ENCODE measurements around the gene ADRA2A.

Gene ADRA2A

DNA sequence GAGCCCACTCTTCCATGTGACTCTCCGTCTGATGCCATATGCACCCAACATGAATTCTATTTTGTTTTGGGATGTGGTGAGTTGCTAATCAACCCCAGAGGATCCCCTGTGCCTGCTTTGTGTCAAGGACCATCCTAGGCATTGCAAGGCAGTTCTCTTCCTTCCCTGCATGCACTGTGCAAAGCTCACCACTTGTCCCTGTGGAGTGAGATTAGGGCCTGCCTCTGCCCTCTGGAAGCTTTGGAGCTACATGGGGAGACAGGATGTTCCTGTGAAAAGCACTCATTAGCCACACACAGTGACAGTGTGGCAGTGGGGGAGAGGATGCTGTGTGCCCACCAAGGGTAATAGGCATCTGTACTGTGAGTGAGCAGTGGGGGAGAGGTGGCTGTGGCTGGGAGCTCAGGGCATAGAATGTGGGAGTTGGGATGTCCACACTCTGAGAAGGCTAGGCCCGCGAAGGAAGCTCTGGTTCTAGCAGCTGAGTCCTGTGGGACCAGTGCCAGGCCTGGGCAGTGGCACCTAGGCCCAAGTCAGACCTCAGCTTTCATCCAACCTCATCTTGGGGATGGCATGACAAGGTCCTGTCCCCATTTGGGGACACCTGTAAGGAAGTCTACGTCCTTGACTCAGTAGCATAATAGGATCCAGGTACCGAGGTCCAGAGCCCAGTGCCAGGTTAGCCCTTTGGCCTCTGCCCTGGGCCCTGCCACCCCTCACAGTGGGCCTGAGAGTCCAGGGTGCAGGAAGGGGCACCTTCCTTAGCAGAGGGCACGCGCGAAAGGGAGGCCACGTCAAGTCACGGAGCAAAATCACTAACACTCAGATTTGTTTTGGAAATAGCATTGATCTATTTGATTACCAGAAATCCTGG is 6.6 kb downstream of the ADRA2A start:
- no peak for DNase-seq

GRCh38 chr10:111084366-111085255 is 7.8 kb downstream of the ADRA2A start:
- no peak for DNase-seq

GRCh38 chr10:111085690-111086353 is 9.0 kb downstream of the ADRA2A start:
- no peak for DNase-seq

DNA sequence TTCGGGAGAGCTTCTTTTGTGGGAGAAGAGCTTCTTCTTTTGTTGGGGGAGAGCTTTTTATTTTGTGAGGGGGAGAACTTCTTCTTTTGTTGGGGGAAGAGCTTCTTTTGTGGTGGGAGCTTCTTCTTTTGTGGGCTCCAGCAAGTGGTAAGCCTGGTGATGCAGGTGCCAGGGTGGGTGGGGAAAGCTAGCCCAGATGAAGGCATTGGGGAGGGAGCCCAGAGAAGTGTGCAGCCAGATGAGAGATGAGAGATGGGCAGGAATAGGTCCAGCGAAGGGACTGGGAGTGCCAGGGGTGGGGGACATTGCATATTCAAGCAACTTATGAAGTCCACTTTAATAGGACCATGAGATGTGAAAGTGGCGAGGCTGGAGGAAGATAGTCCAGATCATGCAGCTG is 9.7 kb downstream of the ADRA2A start:
- DNase-seq: no peak

- no peak for DNase-seq
These were observed 10.5 kb downstream of the ADRA2A start for GRCh38 chr10:111087331-111087756.

- DNase-seq: no peak
These were observed 11.2 kb downstream of the ADRA2A start for GRCh38 chr10:111087968-111088505.

DNA sequence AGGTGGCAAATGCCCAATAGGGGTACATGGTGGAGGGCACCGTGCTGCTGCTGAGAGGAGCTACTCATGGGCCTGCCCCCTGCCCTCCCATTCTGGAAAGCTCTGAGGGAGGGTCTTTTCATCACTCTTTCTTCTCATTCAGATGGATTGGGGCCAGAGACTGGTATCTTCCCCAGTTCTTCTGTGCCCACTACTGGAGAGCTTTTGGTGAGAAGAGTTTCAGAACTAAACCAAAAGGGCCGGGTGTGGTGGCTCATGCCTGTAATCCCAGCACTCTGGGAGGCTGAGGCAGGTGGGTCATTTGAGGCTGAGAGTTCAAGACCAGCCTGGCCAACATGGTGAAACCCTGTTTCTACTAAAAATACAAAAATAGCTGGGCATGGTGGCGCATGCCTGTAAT is 12.5 kb downstream of the ADRA2A start:
- DNase-seq: no peak

GRCh38 chr10:111091833-111092232 is 15.0 kb downstream of the ADRA2A start:
- no peak for DNase-seq

DNA sequence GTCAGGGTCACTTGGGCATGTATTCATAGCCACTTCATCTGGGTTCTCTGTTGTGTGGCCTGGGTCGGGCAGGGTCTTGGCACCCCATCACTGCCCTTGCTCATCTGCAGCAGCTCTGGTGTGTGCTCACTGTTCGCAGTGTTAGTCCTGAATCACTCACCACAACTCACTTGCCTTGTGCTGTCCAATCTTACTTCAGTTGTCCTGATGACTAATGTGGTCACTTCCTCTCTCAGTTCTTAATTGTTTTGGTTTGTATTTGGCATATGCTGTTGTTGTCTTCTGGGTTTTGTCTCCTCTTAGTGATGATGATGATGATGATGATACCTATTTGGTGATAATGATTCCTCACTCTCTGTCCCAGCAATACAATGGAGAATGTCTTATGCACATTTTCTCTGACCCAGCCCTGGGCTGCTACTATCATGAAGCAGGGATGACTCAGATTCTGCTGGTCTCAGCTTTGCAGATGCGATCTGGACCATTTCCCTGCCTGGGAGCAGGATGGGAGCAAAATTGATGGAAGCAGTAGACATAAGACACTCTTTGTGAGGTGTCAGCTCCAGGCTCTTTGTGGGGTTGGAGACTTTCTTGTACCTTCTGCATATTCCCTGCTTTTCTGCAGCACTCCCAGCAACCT is 17.0 kb downstream of the ADRA2A start:
- DNase-seq: no peak

- no peak for DNase-seq
These were observed 22.0 kb downstream of the ADRA2A start for GRCh38 chr10:111098679-111099437.

- DNase-seq: no peak
These were observed 23.4 kb downstream of the ADRA2A start for GRCh38 chr10:111100198-111100597.

DNA sequence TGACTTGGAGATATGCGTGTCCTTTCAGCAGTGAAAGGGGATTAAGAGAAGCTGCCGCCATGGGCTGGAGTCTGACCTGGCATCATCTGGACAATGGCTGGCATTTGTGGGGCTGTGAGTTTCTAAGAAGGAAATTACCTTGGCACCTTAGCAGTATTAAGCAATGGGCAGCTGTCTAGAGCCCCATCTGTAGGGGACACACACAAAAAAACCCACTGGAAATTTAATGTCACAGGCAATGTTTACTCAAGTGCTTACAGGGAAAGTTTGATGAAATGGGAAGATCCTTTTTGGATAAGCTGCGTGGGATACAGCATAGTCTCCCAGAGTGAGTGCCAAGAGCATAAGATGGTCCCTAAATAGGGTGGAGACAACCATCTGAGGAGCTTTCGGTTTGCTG is 25.0 kb downstream of the ADRA2A start:
- DNase-seq: no peak

DNA sequence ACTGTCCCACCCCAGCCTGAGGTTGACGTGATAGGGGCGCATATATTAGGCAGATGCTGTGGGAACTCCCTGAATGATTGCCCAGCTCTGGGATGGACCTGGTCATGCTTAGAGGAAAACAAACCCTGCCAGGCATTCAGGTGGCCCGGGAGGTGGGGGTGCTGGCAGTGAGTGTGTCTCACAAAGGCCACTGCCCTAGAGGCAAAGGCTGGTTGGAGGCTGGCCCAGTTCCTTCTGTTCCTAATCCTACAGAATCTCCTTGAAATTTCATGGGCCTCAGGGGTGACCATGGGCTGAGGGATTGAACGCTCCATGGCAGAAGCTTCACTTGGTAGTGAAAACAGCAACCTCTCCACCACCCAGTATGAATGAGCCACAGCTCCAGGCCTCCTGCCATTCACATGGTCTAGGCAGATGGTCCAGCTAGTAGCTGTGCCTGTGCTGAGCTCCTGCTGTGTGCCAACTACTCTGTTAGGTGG is 25.6 kb downstream of the ADRA2A start:
- DNase-seq: no peak

DNA sequence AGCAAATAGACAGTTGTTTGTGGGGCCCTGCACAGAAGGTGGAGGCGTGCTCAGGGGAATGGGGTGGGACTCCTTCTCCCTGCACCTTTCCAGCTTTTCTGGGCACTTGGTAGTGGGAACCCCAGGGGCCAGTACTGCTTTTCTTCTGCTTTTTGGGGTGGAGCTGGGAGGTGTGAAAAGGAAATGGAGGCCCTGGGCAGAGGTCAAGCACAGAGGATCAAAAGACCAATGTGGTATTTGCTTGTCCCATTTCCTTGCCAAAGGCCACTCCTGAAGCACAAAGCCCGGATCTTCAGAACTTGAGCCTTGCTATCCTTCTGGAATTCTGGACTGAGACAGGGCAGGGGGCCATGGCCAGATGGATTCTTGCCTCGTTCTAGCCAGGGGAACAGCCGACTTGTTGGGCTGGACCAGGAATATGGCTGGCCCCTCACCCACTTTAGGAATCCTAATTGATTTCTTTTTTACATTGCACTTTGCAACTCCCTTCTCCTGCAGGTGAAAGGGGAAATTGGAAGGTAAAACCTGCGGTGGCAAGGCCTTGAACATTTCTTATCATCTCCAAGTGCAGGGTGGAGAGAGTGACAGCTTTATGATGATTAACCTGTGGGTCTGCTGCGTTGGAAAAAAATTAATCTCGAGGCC is 26.5 kb downstream of the ADRA2A start:
- no peak for DNase-seq

DNA sequence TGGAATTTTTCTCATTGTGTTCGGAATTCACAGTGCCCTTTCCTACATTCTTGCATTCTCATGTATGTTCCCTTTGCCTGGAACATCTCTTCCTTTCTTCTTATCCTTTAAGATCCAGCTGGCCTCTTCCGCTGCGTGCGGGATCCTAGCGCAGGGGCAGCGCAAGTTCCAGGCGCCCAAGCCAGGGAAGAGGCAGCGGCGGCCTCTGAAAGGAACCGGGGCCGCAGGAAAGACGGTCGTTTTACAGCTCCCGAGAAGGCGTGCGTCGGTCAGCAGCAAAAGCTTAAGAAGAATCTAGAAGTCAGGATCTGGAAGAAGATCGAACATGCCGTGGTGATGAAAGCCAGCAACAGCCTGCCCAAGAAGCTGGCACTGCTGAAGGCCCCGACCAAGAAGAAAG is 28.0 kb downstream of the ADRA2A start:
- no peak for DNase-seq

DNA sequence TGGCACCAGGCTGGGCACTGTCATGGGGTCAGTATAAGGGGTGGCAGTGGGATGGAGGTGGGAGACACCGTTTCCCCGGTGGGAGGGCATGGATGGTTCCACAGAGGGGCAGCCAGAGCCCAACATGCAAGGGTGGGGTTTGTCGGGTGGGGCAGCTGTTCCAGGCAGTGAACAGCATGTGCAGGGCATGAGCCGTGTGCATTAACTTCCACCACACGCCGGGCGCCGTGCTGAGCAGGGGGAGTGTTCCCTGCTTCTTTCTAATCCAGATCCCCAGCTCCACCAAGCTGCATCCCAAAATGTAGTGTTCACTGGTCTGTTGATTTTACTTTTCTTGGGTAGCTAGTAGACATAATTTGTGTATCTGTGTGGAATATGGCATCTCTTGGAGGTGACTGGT is 29.3 kb downstream of the ADRA2A start:
- no peak for DNase-seq

GRCh38 chr10:111107023-111107422 is 30.2 kb downstream of the ADRA2A start:
- no peak for DNase-seq

DNA sequence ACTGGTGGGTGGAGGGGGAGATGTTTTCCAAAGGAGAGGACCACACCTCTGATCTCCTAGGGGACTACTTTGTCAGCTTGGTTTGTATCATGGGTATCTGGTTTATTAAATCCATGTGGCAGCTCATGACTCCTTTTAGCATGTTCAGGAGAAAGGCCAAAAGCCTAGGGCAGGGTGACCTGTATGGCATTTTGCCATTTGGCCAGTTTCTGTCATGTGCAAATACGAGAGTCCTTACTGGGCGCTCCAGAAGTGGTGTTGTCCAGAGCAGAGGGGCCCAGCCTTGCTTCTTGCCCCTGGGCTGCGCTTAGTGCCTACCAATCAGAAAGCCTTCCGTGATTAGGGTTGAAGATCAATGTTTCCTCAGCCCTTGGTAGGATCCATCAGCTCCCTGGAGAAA is 31.0 kb downstream of the ADRA2A start:
- DNase-seq: no peak

GRCh38 chr10:111108441-111108840 is 31.6 kb downstream of the ADRA2A start:
- no peak for DNase-seq

DNA sequence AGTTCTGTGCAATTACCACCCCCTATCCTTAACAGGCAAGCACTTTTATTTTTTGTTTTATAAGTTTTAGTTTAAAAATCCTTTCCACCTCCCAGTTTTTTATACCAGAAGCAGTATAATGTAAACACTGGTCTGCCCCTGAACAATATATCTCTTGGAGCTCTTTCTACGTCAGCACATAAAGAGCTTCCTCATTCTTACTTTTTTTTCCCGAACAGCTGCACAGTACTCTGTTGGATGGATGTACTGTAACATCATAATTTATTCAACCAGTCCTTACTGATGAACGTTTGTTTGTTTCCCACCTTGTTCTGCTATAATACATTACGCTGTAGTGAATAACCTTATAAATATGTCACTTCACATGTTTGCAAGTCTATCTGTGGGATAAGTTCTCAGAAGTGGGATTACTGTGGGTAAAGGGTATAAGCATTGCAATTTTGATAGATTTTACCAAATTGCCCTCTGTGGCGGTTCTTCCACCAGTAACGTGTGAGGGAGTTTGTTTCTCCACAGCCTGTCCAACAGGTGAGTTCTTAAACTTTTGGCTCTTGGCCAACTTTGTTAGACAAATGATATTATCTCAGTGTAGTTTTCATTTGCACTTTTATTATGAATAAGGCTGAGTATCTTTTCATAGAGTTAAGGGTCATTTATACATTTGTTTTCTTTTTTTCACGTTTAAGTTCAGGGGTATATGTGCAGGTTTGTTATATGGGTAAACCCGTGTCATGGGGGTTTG is 32.8 kb downstream of the ADRA2A start:
- DNase-seq: no peak

Measured in SHP77 (cell line).